GM19397 (cell line): ENCODE data around the gene FZD10.

Source experiments
- ATAC-seq: cut with Tn5 transposase; IDR thresholded peaks from one replicate; pipeline ENCODE4 v1.9.1; 2021; ENCODE audit warnings: mild to moderate bottlenecking, moderate library complexity; ENCODE audit not compliant: unreplicated experiment

FZD10 gene

DNA sequence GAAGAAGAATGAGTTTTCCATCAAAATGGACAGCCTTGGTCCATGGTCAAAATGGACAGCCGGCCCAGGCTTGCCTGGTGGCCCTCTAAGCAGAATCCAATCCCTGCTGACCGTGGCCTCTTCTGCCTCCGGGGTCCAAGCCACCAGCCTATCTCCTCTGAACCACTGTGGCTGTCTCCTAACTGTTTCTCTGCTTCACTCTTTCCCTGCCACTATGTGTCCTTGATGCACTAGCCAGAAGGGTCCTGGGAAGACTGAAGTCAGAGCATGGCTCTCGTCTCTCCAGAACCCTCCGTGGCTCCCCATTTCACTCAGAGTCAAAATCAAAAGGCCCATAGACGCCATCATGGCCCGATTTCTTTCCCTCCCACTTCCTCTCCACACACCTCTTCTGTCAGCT, 8.5 kb upstream of the FZD10 start:
- ATAC-seq: no peak

DNA sequence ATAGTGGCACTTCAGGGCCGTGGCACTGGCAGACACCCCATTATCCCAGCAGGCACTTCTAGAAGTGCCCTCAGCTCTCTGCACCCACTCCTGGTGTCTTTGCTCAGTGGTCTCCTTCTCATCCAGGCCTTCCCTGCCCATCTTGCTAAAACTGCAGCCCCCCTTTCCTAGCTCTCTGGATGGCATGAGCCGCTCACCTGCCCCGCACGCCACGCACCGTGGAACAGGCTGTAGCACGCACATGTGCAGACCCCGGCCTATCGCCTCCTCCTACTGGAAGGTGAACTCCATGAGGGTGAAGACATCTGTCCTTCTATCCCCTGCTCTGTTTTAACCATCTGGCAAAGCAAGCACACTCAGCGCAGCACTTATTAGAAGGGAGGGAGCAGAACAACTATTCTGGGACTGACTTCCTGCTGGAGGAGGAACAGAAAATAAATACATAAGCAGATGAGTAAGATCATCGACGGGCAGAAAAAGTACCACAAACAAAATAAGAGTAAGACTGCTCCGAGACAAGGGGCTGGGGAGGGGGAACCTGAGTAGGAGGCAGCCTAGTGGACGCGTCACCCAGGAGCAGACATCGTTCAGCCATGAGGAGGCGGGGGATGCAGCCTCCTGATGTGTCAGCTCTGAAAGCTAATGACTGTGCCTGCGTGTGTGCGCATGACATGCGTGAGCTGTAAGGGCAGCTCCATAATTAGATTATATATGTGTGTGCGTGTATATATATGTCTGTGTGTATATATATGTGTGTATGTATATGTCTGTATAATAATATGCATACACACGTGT, 7.8 kb upstream of the FZD10 start:
- no peak for ATAC-seq

DNA sequence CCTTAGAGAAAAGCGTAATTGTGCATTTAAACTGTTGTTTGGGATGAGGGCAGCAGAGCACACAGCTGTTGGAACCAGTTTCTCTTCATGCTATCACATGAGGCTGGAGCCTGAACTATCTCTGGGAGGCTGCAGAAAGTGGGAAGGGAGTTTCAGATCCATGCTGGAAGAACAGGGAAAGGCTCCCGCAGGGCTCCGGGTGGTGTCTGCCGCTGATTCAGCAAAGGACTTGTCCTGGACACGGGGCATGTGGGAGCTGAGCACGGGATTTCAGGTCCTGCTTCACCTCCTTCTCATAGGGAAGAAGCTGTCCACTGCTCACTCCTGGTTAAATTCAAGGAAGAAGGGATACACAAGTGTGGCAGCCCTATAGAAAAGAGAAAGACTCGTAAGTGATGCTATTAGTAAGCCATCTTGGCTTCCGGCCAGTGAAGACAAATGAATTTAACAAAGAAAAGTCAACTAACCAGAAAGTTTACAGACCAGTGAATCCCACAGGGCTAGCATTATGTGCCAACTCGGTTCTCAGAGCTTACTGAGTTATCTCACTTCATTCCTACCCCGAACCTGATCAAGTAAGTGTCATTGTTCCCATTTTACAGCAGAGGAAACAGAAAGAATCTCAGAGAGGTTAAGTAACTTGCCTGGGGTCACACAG, 6.7 kb upstream of the FZD10 start:
- no peak for ATAC-seq

DNA sequence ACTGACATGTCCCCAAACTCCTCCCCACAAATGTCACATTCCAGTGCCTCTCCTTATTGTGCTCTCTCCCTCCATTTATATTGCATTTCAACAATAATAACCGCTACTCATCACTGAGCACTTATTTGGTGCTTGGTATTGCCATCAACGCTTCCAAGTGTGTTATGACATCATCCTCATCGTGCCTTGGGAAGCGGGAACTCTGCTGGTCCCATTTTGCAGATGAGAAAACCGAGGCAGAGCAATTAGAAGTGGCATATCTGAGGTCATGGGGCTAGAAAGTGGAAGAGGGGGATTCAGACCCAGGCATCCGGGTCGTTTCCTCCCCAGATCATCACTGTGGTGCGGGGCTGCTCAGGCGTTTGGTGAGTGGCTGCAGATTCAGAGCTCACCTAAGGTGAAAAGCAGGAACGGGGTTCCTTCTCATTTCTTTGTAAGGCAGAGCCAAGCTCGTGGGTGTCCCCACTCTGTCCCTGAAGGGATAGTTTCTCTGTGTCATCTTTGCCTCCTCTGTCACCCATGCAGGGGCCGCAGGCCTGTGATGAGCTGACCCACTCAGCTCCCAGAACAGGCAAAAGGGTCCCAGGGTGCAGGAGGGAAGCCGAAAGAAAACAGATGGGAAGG, 5.5 kb upstream of the FZD10 start:
- ATAC-seq: no peak

GRCh38 chr12:130157998-130158753, 4.1 kb upstream of the FZD10 start:
- no peak for ATAC-seq

DNA sequence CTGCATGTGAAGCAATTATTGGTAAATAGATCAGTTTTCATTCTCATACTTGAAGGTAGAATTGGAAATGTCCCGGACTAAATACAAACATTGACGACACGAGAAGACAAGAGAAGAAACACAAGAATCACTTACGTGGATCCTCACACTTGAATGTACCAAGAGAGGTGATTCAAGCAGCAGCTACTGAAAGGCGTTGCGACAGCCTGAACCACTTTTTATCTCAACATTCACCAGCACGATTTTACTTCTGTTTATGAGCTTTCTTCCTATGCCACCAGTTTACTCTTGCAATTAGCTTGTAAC, 3.6 kb upstream of the FZD10 start:
- ATAC-seq: no peak

DNA sequence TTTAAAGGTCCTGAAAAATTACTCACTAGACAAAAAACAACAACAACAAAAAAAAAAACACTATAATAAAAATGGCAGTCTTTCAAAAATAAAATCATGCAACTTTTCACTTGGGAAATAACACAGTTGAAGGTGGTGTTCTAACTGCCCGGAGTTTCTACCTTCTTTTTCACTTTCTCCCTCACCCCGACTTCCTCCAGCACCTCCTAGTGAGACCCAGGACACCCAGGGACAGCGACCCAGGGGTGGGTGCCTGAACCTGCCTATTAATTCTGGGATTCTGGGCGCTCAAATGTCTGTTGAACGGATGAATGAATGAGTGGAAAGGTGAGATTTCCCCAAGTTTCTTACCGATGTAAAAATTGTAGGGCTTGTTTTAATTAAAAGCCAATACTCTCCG, 2.0 kb upstream of the FZD10 start:
- ATAC-seq: no peak

DNA sequence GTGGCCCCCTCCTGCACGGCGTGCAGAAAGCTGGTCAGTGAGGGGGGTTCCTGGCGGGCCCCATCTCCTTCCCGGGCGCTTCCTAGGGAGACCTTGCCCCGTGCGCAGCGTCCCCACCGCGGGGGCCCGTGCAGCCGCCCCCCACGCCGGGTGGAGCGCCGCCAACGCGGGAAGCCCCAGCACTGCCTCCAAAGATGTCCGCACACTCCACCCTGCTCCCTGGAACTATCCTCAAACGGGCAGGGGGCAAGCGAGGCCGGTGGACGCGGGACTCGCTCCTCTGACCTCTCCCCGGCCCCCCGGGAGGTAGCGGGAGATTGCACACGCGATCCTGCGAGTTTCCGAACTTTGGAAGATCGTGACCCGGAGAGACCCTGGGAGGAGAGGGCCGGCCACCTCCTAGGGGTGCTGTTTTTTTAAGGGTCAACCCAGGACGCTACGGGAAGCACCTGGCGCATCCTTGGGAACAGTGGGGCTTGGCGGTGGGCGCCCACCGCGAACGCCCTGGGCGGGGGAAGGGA, 1.5 kb upstream of the FZD10 start:
- ATAC-seq: no peak

- ATAC-seq: no peak
These were observed 712 bp upstream of the FZD10 start for GRCh38 chr12:130161261-130162243.

DNA sequence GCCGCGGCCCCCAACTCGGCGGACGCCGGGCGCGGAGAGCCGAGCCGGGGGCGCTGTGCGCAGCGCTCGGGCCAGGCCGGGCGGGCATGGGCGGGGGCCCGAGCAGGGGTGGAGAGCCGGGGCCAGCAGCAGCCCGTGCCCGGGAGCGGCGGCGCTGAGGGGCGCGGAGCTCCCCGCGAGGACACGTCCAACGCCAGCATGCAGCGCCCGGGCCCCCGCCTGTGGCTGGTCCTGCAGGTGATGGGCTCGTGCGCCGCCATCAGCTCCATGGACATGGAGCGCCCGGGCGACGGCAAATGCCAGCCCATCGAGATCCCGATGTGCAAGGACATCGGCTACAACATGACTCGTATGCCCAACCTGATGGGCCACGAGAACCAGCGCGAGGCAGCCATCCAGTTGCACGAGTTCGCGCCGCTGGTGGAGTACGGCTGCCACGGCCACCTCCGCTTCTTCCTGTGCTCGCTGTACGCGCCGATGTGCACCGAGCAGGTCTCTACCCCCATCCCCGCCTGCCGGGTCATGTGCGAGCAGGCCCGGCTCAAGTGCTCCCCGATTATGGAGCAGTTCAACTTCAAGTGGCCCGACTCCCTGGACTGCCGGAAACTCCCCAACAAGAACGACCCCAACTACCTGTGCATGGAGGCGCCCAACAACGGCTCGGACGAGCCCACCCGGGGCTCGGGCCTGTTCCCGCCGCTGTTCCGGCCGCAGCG, 639 bp downstream of the FZD10 start:
- no peak for ATAC-seq

DNA sequence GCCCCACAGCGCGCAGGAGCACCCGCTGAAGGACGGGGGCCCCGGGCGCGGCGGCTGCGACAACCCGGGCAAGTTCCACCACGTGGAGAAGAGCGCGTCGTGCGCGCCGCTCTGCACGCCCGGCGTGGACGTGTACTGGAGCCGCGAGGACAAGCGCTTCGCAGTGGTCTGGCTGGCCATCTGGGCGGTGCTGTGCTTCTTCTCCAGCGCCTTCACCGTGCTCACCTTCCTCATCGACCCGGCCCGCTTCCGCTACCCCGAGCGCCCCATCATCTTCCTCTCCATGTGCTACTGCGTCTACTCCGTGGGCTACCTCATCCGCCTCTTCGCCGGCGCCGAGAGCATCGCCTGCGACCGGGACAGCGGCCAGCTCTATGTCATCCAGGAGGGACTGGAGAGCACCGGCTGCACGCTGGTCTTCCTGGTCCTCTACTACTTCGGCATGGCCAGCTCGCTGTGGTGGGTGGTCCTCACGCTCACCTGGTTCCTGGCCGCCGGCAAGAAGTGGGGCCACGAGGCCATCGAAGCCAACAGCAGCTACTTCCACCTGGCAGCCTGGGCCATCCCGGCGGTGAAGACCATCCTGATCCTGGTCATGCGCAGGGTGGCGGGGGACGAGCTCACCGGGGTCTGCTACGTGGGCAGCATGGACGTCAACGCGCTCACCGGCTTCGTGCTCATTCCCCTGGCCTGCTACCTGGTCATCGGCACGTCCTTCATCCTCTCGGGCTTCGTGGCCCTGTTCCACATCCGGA, 1.4 kb downstream of the FZD10 start:
- no peak for ATAC-seq

GRCh38 chr12:130164216-130164542, 1.9 kb downstream of the FZD10 start:
- ATAC-seq: no peak

GRCh38 chr12:130164936-130165335, 2.7 kb downstream of the FZD10 start:
- ATAC-seq: no peak

DNA sequence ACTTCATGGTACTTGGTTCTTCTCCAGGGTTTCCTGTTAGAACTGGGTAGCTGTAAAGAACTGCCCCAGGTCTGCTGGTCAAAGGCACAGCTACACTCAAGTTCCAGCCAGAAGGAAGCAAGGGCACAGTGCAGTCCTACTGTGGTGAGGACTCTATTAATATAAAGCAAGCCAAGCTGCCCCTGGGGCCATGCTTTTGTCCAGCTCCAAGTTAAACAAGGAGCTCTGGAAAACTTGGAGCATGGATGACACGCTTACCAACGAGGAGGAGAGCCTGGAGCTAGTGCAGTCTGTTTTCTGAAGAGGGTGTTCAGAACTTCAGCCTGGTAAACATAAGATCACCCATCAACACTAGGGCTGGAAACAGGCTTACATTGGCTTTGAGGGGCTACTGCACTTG, 4.0 kb downstream of the FZD10 start:
- ATAC-seq: no peak

DNA sequence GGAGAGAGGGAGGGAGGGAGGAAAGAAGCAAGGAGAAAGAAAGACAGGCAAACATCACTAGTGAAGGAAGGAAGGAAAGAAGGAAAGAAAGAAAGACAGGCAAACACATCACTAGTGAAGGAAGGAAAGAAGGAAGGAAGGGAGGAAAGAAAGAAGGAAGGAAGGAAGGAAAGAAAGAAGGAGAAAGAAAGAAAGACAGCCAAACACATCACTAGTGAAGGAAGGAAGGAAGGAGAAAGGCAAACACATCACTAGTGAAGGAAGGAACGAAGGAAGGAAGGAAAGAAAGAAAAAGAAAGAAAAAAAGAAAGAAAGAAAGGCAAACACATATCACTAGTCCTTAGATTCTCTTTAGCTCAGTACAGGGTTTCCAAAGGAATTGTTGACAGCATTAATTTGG, 5.3 kb downstream of the FZD10 start:
- no peak for ATAC-seq

DNA sequence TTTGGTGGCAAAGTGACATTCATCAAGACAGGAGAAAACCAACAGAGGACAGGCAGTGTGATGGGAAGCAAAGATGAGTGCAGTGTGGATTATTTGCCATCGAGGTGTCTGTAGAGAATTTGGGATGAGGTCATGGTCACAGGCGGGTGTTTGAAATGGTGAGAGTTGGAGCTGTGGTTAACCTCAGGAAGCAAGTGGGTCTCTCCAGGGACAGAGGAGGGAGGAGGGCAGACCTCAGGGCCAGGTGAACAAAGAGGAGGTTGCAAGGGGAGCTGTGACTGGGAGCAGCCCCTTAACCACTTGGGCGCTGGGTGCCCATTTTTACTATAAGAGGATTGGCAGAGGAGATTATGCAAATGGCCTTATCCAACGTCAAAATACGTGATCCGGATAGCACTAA, 7.0 kb downstream of the FZD10 start:
- ATAC-seq: no peak

GRCh38 chr12:130169924-130170323, 7.7 kb downstream of the FZD10 start:
- no peak for ATAC-seq

DNA sequence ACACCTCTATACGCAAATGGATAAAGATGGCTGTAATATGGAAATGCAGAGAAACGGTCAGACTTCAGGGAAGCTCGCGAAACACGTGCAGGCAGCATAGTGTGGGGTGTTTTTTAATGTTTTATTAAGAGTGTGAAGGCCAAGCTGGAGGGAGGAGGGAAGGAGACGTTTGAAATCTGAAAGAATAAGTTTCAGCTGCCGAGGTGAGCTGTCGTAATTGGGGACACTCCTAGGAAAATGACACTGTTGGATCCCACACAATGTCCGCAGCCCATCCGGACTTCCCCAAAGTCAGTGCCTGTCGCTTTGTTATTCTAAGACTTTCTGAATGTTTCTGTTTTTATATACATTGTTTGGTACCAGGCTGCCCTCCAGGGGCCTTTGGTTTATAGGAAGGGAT, 8.3 kb downstream of the FZD10 start:
- ATAC-seq: no peak

- ATAC-seq: no peak
These were observed 15.5 kb downstream of the FZD10 start for GRCh38 chr12:130177635-130178242.
